ENCODE results near the gene CRHR1.

The CRHR1 gene

DNA sequence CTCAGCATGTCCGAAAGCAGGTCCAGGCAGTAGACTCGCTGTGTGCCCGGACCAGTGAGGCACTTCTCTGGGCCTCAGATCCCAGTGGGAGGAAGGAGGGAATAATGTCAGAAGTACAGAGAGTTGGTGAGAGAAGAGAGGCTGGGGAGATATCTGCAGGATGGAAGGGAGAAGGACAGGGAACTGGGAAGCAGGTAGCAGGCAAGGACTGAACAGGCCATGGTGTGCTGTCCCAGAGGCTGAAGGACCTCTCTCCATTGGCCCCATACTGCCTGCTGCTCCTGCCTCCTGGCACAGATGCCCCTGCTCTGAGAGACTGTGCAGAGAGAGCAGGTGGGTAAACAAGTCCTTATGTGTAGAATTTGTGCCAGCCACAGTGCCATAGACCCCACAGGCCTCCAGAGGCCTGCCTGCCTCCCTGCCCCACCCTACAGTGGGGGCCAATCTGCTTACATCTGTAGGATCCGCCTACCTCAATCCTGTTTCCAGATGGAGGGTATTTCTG lies 34.2 kb upstream of the CRHR1 start:
- H3K4me3 ChIP-seq (replicated peaks; ENCODE audit: low read depth, low read length): no peak overlapping the region
- H3K27me3 ChIP-seq (replicated peaks; ENCODE audit: control insufficient read depth, insufficient read depth, low read length): no peaks in the 10 kb centered on the region; the same call in none of the 2 replicates

DNA sequence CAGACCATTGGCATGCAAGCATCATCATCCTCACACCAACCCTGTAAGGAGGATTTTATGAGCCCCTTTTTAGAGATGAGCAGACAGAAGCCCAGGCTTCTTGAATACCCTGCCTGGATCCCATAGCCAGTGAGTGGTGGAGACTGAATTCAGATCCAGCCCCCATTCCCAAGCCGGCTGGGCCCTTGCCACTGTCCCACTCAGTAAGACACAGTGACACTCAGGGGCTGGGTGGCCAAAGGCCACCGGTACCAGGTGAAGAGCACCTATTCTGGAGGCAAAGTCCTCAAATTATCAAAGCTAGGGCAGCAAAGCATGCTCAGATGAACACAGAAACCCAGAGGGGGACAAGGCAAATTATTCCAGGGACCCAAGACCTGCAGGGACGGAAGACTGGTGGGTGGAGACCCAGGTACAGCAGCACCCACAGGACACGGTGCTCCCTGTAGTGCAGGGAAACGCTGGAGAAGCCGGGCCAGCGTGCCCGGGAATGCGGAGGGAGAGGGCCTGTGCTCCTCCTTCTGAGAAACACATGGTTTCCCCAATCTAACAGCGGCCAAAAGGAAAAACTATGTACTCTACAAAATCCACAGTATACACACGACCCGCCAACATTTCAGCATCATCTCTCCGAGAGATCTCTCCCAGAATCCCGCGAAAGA lies 33.2 kb upstream of the CRHR1 start:
- DNase-seq (ENCODE audit: extremely low read depth, insufficient read length): no peak
- no peaks in the 10 kb centered on the region for H3K36me3 ChIP-seq (ENCODE audit: control insufficient read depth, insufficient read depth, low read length)
- TF ChIP-seq, protein P1, sequence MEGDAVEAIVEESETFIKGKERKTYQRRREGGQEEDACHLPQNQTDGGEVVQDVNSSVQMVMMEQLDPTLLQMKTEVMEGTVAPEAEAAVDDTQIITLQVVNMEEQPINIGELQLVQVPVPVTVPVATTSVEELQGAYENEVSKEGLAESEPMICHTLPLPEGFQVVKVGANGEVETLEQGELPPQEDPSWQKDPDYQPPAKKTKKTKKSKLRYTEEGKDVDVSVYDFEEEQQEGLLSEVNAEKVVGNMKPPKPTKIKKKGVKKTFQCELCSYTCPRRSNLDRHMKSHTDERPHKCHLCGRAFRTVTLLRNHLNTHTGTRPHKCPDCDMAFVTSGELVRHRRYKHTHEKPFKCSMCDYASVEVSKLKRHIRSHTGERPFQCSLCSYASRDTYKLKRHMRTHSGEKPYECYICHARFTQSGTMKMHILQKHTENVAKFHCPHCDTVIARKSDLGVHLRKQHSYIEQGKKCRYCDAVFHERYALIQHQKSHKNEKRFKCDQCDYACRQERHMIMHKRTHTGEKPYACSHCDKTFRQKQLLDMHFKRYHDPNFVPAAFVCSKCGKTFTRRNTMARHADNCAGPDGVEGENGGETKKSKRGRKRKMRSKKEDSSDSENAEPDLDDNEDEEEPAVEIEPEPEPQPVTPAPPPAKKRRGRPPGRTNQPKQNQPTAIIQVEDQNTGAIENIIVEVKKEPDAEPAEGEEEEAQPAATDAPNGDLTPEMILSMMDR (IDR thresholded peaks at IDR 0.05; ENCODE audit: insufficient read depth, low read length, poor library complexity, severe bottlenecking): no peak
- no peak overlapping the region for H3K4me3 ChIP-seq (replicated peaks; ENCODE audit: low read depth, low read length)
- no peaks in the 10 kb centered on the region; the same call in none of the 2 replicates for H3K27me3 ChIP-seq (replicated peaks; ENCODE audit: control insufficient read depth, insufficient read depth, low read length)

More for the DNA sequence above, 34.2 kb upstream of the CRHR1 start:
- TF ChIP-seq, protein P1 (IDR thresholded peaks at IDR 0.05; ENCODE audit: insufficient read depth, low read length, poor library complexity, severe bottlenecking): no peak
- no peak for DNase-seq (ENCODE audit: extremely low read depth, insufficient read length)
- H3K36me3 ChIP-seq (ENCODE audit: control insufficient read depth, insufficient read depth, low read length): no peaks in the 10 kb centered on the region

DNA sequence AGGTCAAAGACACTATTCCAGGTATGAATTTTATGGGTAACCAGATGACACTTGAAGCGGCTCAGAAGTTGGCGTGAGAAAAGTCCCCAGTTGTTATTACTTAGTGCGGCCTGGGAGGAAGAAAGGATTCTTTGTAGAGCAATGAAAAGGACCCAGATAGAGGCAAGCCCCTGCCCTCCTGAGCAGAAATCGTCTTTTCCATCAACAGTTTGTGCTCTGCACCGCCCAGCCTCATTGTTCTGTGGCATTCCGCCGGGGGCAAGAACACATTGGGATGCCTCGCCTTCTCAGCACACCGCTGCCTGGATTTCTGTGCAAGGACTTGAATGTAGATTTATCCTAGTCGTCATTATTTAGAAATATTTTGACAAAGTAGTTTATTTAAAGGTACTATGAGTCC lies 32.7 kb upstream of the CRHR1 start:
- DNase-seq (ENCODE audit: extremely low read depth, insufficient read length): no peak
- TF ChIP-seq, protein P1 (IDR thresholded peaks at IDR 0.05; ENCODE audit: insufficient read depth, low read length, poor library complexity, severe bottlenecking): no peak
- H3K27me3 ChIP-seq (replicated peaks; ENCODE audit: control insufficient read depth, insufficient read depth, low read length): no peaks in the 10 kb centered on the region; the same call in none of the 2 replicates
- no peak overlapping the region for H3K4me3 ChIP-seq (replicated peaks; ENCODE audit: low read depth, low read length)
- no peaks in the 10 kb centered on the region for H3K36me3 ChIP-seq (ENCODE audit: control insufficient read depth, insufficient read depth, low read length)

DNA sequence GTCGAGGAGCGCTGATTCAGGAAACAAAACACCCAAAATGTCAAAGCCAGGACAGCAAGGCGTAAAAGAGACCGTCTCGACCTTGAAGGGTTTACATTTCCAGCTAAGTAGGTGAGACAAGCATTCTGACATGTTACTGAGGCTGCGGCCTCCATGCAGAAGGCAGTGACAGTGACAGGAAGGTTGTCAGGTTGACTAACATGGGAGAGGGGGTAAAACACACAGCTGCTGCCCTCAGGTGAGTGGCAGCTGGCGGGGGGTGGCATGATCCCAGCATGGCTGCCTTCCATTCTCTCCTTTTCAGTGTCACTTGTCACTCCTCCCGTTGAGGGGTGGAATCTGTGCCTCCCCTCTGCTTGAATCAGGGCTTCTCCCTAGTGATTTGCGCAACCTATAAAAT lies 31.9 kb upstream of the CRHR1 start:
- Histone ChIP-seq H3K36me3 (ENCODE audit: control insufficient read depth, insufficient read depth, low read length) (no peaks in the 10 kb centered on the region), H3K27me3 (replicated peaks; ENCODE audit: control insufficient read depth, insufficient read depth, low read length) (peaks cover 2% of the 10 kb centered on the region), H3K4me3 (replicated peaks; ENCODE audit: low read depth, low read length) (no peak overlapping the region)
- no peak for DNase-seq (ENCODE audit: extremely low read depth, insufficient read length)
- TF ChIP-seq, protein P1 (IDR thresholded peaks at IDR 0.05; ENCODE audit: insufficient read depth, low read length, poor library complexity, severe bottlenecking): no peak

DNA sequence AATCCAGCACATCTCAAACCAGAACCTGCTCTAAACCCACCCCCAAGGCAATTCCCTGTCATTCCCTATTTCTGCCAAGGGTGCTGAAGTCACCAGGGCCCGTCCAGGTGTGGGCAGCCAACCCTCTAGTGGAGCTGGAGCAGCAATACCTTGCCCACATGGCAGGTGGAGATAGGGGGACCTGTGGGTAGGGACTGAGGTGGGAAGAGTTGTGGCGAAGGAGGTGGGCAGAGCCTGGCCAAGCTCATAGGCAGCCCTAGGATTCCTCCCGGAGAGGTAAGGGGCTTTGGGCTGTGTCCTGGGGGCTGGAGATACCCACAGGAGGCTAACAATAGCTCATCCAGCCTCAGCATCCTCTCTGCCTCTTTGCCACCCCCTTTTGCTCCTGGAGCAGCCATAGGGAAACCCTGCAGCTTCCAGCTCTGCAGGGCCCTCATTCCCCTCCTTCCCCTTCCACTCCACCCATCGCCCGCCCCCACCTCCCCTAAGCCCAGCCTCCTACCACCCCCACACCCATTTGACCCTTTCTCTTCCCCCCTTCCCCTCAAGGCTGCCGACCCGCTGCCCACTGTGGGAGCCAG lies 30.4 kb upstream of the CRHR1 start:
- Histone ChIP-seq H3K27me3 (replicated peaks; ENCODE audit: control insufficient read depth, insufficient read depth, low read length) (peaks cover 2% of the 10 kb centered on the region), H3K36me3 (ENCODE audit: control insufficient read depth, insufficient read depth, low read length) (no peaks in the 10 kb centered on the region), H3K4me3 (replicated peaks; ENCODE audit: low read depth, low read length) (no peak overlapping the region)
- DNase-seq (ENCODE audit: extremely low read depth, insufficient read length): no peak
- TF ChIP-seq, protein P1 (IDR thresholded peaks at IDR 0.05; ENCODE audit: insufficient read depth, low read length, poor library complexity, severe bottlenecking): no peak

Measured in GM06990 (cell line).